Measurements from ENCODE around the gene RASL11A. TPM values are rescaled to one million over a fixed set of nuclear protein-coding genes. Genes with fewer than 3 reads are reported as not detected.

RASL11A gene
- 2.9 to 6.7 TPM (median 4.5 TPM) in 5 replicates for total RNA-seq (2022; extraction: Qiagen RNA extraction; ENCODE audit: low read depth)

GRCh38 chr13:27270594-27271520, at the start of gene RASL11A:
Gene RASL11A, plus strand, starts transcription at chr13:27270830. Its CDS starts 115 bp downstream, at chr13:27270945.

GRCh38 chr13:27251166-27252091, 19.2 kb upstream of the RASL11A start, which contains the start of gene RPL21:
Gene RPL21, plus strand, starts transcription at chr13:27251558. Its CDS starts 2,219 bp downstream, at chr13:27253777.

Other genes starting within 250 kb of the RASL11A start
- gene USP12, start 99.0 kb upstream of the RASL11A start, total RNA-seq (2022; extraction: Qiagen RNA extraction; ENCODE audit: low read depth), result 17.5 to 23.3 TPM (median 19.2 TPM) in 5 replicates
- gene RPL21, start 19.3 kb upstream of the RASL11A start, total RNA-seq (2022; extraction: Qiagen RNA extraction; ENCODE audit: low read depth), result 1,283 to 1,776 TPM (median 1,328 TPM) in 5 replicates
- 84.9 to 103 TPM (median 99.9 TPM) in 5 replicates for gene GTF3A, start 153.8 kb downstream of the RASL11A start, total RNA-seq (2022; extraction: Qiagen RNA extraction; ENCODE audit: low read depth)
- gene MTIF3, start 179.7 kb downstream of the RASL11A start, total RNA-seq (2022; extraction: Qiagen RNA extraction; ENCODE audit: low read depth), result 19.1 to 22.9 TPM (median 21.1 TPM) in 5 replicates

All from A549 treated with GW870086 at 1 μM for 4 hours (cell line).